K562 (cell line): ENCODE measurements around the gene ZSCAN12. TPM values are rescaled to one million over a fixed set of nuclear protein-coding genes. Genes with fewer than 3 reads are reported as not detected.

Experiments
- CBX3 ChIP-seq, 2 experiments: IDR thresholded peaks; 1 replicate in 1 of 2; 2 replicates in 1 of 2; pipeline ENCODE4 v1.6.1; 2012; ENCODE audit warnings: inconsistent platforms in 2 of 2, low read length in 2 of 2, borderline replicate concordance in 1 of 2, control low read depth in 1 of 2
- CREB3L1 ChIP-seq: fragments of 450-650 bp; IDR thresholded peaks from 2 replicates; pipeline ENCODE4 v1.6.1; 2014; ENCODE audit warnings: low read depth, mild to moderate bottlenecking, moderate library complexity, borderline replicate concordance
- CTBP1 ChIP-seq: fragments of 450-650 bp; IDR thresholded peaks from 2 replicates; pipeline ENCODE4 v1.6.1; 2016; ENCODE audit warnings: borderline replicate concordance
- E2F6 ChIP-seq, 2 experiments: IDR thresholded peaks; 2 replicates each; pipeline ENCODE4 v1.6.1; 2011; ENCODE audit warnings: borderline replicate concordance in 1 of 2, control low read depth in 1 of 2, low read depth in 1 of 2, low read length in 1 of 2, mild to moderate bottlenecking in 1 of 2, mixed read lengths in 1 of 2, moderate library complexity in 1 of 2; ENCODE audit not compliant: insufficient read depth in 1 of 2, insufficient read length in 1 of 2, poor library complexity in 1 of 2, severe bottlenecking in 1 of 2; ENCODE audit errors: extremely low read depth in 1 of 2
- GABPB1 ChIP-seq: sonication (generic); formaldehyde crosslinking; IDR thresholded peaks from 2 replicates; pipeline ENCODE4 v1.8.0; 2022; ENCODE audit warnings: mild to moderate bottlenecking, missing genetic modification reagents
- HNRNPK ChIP-seq: fragments of 200-400 bp; formaldehyde crosslinking; IDR thresholded peaks from one replicate; pipeline ENCODE4 v1.6.1; 2018; ENCODE audit warnings: mild to moderate bottlenecking, low read depth, low read length; ENCODE audit not compliant: poor library complexity, severe bottlenecking
- KDM2B ChIP-seq: fragments of 250-450 bp; sonication (Bioruptor Pico); IDR thresholded peaks from 2 replicates; pipeline ENCODE4 v1.8.0; 2021; ENCODE audit warnings: mild to moderate bottlenecking, moderate library complexity
- L3MBTL2 ChIP-seq: fragments of 450-650 bp; IDR thresholded peaks from 2 replicates; pipeline ENCODE4 v1.6.1; 2016; ENCODE audit warnings: mild to moderate bottlenecking, moderate library complexity
- NCOA4 ChIP-seq: fragments of 450-650 bp; IDR thresholded peaks from 2 replicates; pipeline ENCODE4 v1.6.1; 2018; ENCODE audit warnings: mild to moderate bottlenecking; ENCODE audit not compliant: partially characterized antibody
- NFRKB ChIP-seq: fragments of 450-650 bp; IDR thresholded peaks from 2 replicates; pipeline ENCODE4 v1.6.1; 2016; ENCODE audit warnings: low read depth
- PHTF2 ChIP-seq: fragments of 250-450 bp; sonication (Bioruptor Pico); IDR thresholded peaks from 2 replicates; pipeline ENCODE4 v1.5.0; 2021; ENCODE audit warnings: mild to moderate bottlenecking
- RBM22 ChIP-seq: fragments of 200-400 bp; formaldehyde crosslinking; IDR thresholded peaks from 2 replicates; pipeline ENCODE4 v1.6.1; 2018; ENCODE audit warnings: low read length, low read depth; ENCODE audit not compliant: poor library complexity, severe bottlenecking
- SP1 ChIP-seq: sonication (generic); formaldehyde crosslinking; IDR thresholded peaks from 2 replicates; pipeline ENCODE4 v1.8.1; 2022; ENCODE audit warnings: mild to moderate bottlenecking, missing genetic modification reagents
- TAF1 ChIP-seq: IDR thresholded peaks from 2 replicates; pipeline ENCODE4 v1.6.1; 2011; ENCODE audit warnings: mild to moderate bottlenecking, low read length, moderate library complexity; ENCODE audit not compliant: insufficient read depth, control insufficient read depth, severe bottlenecking; ENCODE audit errors: extremely low read depth
- ZBTB26 ChIP-seq: fragments of 450-650 bp; formaldehyde crosslinking; IDR thresholded peaks from 2 replicates; pipeline ENCODE4 v1.4.0; 2022; ENCODE audit warnings: missing genetic modification characterization
- ZBTB8A ChIP-seq: fragments of 450-650 bp; IDR thresholded peaks from 2 replicates; pipeline ENCODE4 v1.6.1; 2018; ENCODE audit warnings: mild to moderate bottlenecking, moderate library complexity; ENCODE audit not compliant: partially characterized antibody
- ZNF436 ChIP-seq: fragments of 250-450, 450-650 bp; sonication (Bioruptor Pico); formaldehyde crosslinking; IDR thresholded peaks from 2 replicates; pipeline ENCODE4 v1.7.0; 2020; ENCODE audit warnings: mild to moderate bottlenecking
- ZNF586 ChIP-seq: fragments of 450-650 bp; formaldehyde crosslinking; conservative IDR thresholded peaks from 2 replicates; pipeline ENCODE4 v1.4.0; 2020; ENCODE audit warnings: mild to moderate bottlenecking, moderate library complexity
- ZNF764 ChIP-seq: fragments of 250-450 bp; sonication (Bioruptor Pico); IDR thresholded peaks from 2 replicates; pipeline ENCODE4 v1.4.0; 2020; ENCODE audit warnings: low read depth, mild to moderate bottlenecking, moderate library complexity
- polyA plus RNA-seq, 8 experiments: library from polyadenylated mRNA; depleted of rRNA in 4 of 8; stranded (reverse) in 5 of 8; unstranded in 3 of 8; fragments of >200 nt; fragmentation: Nextera tagmentation in 2 of 8; fragmentation: Illumina TruSeq in 1 of 8; extraction: Ambion mirVana in 2 of 8; extraction: Trizol in 1 of 8; gene quantifications; 2 replicates each; pipeline versions ENCODE4 v1.2.1 to v1.2.3, GENCODE V29; 2011 to 2014; ENCODE audit warnings: inconsistent platforms in 1 of 8, missing spikeins in 1 of 8
- total RNA-seq, 7 experiments: library from RNA; depleted of rRNA in 6 of 7; stranded (reverse); fragments of >200 nt in 6 of 7; fragmentation: Illumina TruSeq in 2 of 7; extraction: Trizol in 2 of 7; gene quantifications; 2 replicates each; pipeline versions ENCODE4 v1.2.1 to v1.2.3, GENCODE V29; 2011 to 2021; ENCODE audit warnings: low replicate concordance in 1 of 7
- TF ChIP-seq, protein P1 (sequence below): fragments of 450-650 bp; IDR thresholded peaks from 2 replicates; pipeline ENCODE4 v1.6.1; 2018; ENCODE audit not compliant: partially characterized antibody

The ZSCAN12 gene
- total and polyA plus RNA-seq, 9 of the 15 experiments (the other 6 are each of a cell fraction or from before 2014, with no cell fraction given), result 2.5 to 19.6 (median 12.5) TPM

GRCh38 chr6:28335564-28336283 is 63.8 kb downstream of the ZSCAN12 start, which contains the start of gene ZSCAN31 (continued):
- TF ChIP-seq, protein P1, sequence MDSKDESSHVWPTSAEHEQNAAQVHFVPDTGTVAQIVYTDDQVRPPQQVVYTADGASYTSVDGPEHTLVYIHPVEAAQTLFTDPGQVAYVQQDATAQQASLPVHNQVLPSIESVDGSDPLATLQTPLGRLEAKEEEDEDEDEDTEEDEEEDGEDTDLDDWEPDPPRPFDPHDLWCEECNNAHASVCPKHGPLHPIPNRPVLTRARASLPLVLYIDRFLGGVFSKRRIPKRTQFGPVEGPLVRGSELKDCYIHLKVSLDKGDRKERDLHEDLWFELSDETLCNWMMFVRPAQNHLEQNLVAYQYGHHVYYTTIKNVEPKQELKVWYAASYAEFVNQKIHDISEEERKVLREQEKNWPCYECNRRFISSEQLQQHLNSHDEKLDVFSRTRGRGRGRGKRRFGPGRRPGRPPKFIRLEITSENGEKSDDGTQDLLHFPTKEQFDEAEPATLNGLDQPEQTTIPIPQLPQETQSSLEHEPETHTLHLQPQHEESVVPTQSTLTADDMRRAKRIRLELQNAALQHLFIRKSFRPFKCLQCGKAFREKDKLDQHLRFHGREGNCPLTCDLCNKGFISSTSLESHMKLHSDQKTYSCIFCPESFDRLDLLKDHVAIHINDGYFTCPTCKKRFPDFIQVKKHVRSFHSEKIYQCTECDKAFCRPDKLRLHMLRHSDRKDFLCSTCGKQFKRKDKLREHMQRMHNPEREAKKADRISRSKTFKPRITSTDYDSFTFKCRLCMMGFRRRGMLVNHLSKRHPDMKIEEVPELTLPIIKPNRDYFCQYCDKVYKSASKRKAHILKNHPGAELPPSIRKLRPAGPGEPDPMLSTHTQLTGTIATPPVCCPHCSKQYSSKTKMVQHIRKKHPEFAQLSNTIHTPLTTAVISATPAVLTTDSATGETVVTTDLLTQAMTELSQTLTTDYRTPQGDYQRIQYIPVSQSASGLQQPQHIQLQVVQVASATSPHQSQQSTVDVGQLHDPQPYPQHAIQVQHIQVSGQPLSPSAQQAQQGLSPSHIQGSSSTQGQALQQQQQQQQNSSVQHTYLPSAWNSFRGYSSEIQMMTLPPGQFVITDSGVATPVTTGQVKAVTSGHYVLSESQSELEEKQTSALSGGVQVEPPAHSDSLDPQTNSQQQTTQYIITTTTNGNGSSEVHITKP, result peak; percentile 44
- TF ChIP-seq SP1 (CRISPR knock-in tag) (peak; percentile 95), GABPB1 (CRISPR knock-in tag) (peak; percentile 91), CTBP1 (peak; percentile 62), NCOA4 (no peak), KDM2B (CRISPR knock-in tag) (0 out of 2 replicates have a peak, but pooled peaks have one; percentile 57), PHTF2 (peak; percentile 62; the same call in 1 of the 2 replicates), RBM22 (peak; percentile 88), CBX3 (IDR thresholded peaks at IDR 0.05; ENCODE audit: borderline replicate concordance in 1 of 2, low read length in 2 of 2) (no peak), NFRKB (no peak; the same call in none of the 2 replicates), ZNF436 (peak; percentile 68), ZBTB8A (no peak), ZNF764 (peak; percentile 71; the same call in 1 of the 2 replicates), CREB3L1 (peak; percentile 51), E2F6 (IDR thresholded peaks at IDR 0.05; ENCODE audit: borderline replicate concordance in 1 of 2, extremely low read depth in 1 of 2, insufficient read depth in 1 of 2, insufficient read length in 1 of 2, low read depth in 1 of 2, low read length in 1 of 2, poor library complexity in 1 of 2, severe bottlenecking in 1 of 2) (peak in 1 of 2 experiments; percentile 46), ZNF586 (CRISPR knock-in tag) (no peak), TAF1 (peak; percentile 70), ZBTB26 (peak; percentile 85; the same call in 1 of the 2 replicates), HNRNPK (no peak), L3MBTL2 (peak; percentile 57)
